HEK293T (cell line): Measurements from ENCODE around the gene DUS1L.

Source experiments
- BHLHE40 ChIP-seq: fragments of 450-650 bp; IDR thresholded peaks from 2 replicates; pipeline ENCODE4 v1.6.1; 2016; ENCODE audit warnings: mild to moderate bottlenecking, moderate library complexity, borderline replicate concordance
- FOXK2 ChIP-seq: fragments of 450-650 bp; IDR thresholded peaks from 2 replicates; pipeline ENCODE4 v1.6.1; 2016; ENCODE audit warnings: mild to moderate bottlenecking
- L3MBTL2 ChIP-seq: fragments of 450-650 bp; conservative IDR thresholded peaks from 2 replicates; pipeline ENCODE4 v1.6.1; 2016; ENCODE audit warnings: mild to moderate bottlenecking
- PKNOX1 ChIP-seq: fragments of 450-650 bp; IDR thresholded peaks from 2 replicates; pipeline ENCODE4 v1.6.1; 2016
- SP1 ChIP-seq: fragments of 450-650 bp; IDR thresholded peaks from 2 replicates; pipeline ENCODE4 v1.6.1; 2017
- SUZ12 ChIP-seq: fragments of 450-650 bp; IDR thresholded peaks from 2 replicates; pipeline ENCODE4 v1.6.1; 2016; ENCODE audit warnings: mild to moderate bottlenecking
- TARDBP ChIP-seq: fragments of 450-650 bp; IDR thresholded peaks from 2 replicates; pipeline ENCODE4 v1.6.1; 2016

GRCh38 chr17:82097184-82097918 is 31.7 kb upstream of the DUS1L start:
- TF ChIP-seq TARDBP (no peak), FOXK2 (no peak), SP1 (no peak), PKNOX1 (no peak), BHLHE40 (no peak), SUZ12 (no peak), L3MBTL2 (no peak)
